Frontal cortex (tissue), 1 donor: ENCODE results near the gene MRPL43. TPM values are rescaled to one million over a fixed set of nuclear protein-coding genes. Genes with fewer than 3 reads are reported as not detected.

Experiments used
- small RNA-seq: library from RNA; depleted of rRNA; stranded (forward); fragments of <200 nt; gene quantifications from one replicate; pipeline ENCODE3, GENCODE V24; 2014
- total RNA-seq: library from RNA; depleted of rRNA; stranded (reverse); fragments of >200 nt; gene quantifications from one replicate; pipeline ENCODE4 v1.2.3, GENCODE V29; 2014

MRPL43 gene
- total RNA-seq, 1 donor from 2014 or later, result 35.5 TPM

Small RNA genes within 50 kb of the gene (small RNA-seq; reads per million reads assigned to genes)
- gene MIR608, result not detected

Other genes starting within 250 kb of the MRPL43 start
- gene PAX2, start 241.9 kb downstream of the MRPL43 start, total RNA-seq, result not detected
- 46.5 TPM for gene SLF2, start 74.5 kb downstream of the MRPL43 start, total RNA-seq
- 6.5 TPM for gene SEMA4G, start 18.0 kb downstream of the MRPL43 start, total RNA-seq
- 6.5 TPM for gene TWNK, start within 50 bp of the MRPL43 start, total RNA-seq
- 15.5 TPM for gene LZTS2, start 12.3 kb upstream of the MRPL43 start, total RNA-seq
- gene PDZD7, start 43.6 kb upstream of the MRPL43 start, total RNA-seq, result 10.2 TPM
- 45.7 TPM for gene SFXN3, start 43.7 kb upstream of the MRPL43 start, total RNA-seq
- 0.41 TPM for gene KAZALD1, start 74.5 kb upstream of the MRPL43 start, total RNA-seq
- gene TLX1, start 143.8 kb upstream of the MRPL43 start, total RNA-seq, result not detected
- gene LBX1, start 242.0 kb upstream of the MRPL43 start, total RNA-seq, result not detected